DLD1 (cell line): ENCODE data around the gene VIPR2.

Source experiments
- in situ Hi-C: cut with HindIII; loops from 2 replicates; pipeline ENCODE4 v1.10.0; 2017; ENCODE audit warnings: low sequenced_read_pairs

The VIPR2 gene

GRCh38 chr7:159122276-159122675, 22.4 kb downstream of the VIPR2 start:
- in situ Hi-C loops, result no loop called here

- in situ Hi-C loops, result no loop called here
Observed at GRCh38 chr7:159121476-159121875, 23.2 kb downstream of the VIPR2 start.

GRCh38 chr7:159121068-159121467, 23.6 kb downstream of the VIPR2 start:
- in situ Hi-C loops, result no loop called here

GRCh38 chr7:159120540-159120919, 24.1 kb downstream of the VIPR2 start:
- in situ Hi-C loops, result no loop called here

- in situ Hi-C loops, result no loop called here
Observed at GRCh38 chr7:159119851-159120539, 24.7 kb downstream of the VIPR2 start.

GRCh38 chr7:159119026-159119741, 25.5 kb downstream of the VIPR2 start:
- in situ Hi-C loops, result no loop called here

- in situ Hi-C loops, result no loop called here
Observed at GRCh38 chr7:159118623-159119022, 26.0 kb downstream of the VIPR2 start.

GRCh38 chr7:159118197-159118595, 26.5 kb downstream of the VIPR2 start:
- in situ Hi-C loops, result no loop called here

GRCh38 chr7:159117366-159118196, 27.1 kb downstream of the VIPR2 start:
- in situ Hi-C loops, result no loop called here

- in situ Hi-C loops, result no loop called here
Observed at GRCh38 chr7:159116581-159117339, 27.9 kb downstream of the VIPR2 start.

GRCh38 chr7:159115601-159116501, 28.8 kb downstream of the VIPR2 start:
- in situ Hi-C loops, result no loop called here

GRCh38 chr7:159114981-159115380, 29.7 kb downstream of the VIPR2 start:
- in situ Hi-C loops, result no loop called here

GRCh38 chr7:159114096-159114495, 30.6 kb downstream of the VIPR2 start:
- in situ Hi-C loops, result no loop called here

GRCh38 chr7:159113056-159113455, 31.6 kb downstream of the VIPR2 start:
- in situ Hi-C loops, result no loop called here

GRCh38 chr7:159112136-159113011, 32.3 kb downstream of the VIPR2 start:
- in situ Hi-C loops, result no loop called here

GRCh38 chr7:159109653-159110035, 35.0 kb downstream of the VIPR2 start:
- in situ Hi-C loops, result no loop called here

GRCh38 chr7:159108941-159109652, 35.6 kb downstream of the VIPR2 start:
- in situ Hi-C loops, result no loop called here

GRCh38 chr7:159108491-159108890, 36.2 kb downstream of the VIPR2 start:
- in situ Hi-C loops, result no loop called here
